Measurements from ENCODE around the gene GRIK4.
A peak's percentile ranks its signal among the peaks of the same experiment; 100 is the strongest.

GRIK4 gene

GRCh38 chr11:120801801-120802689 lies 290.5 kb downstream of the GRIK4 start:
- TF ChIP-seq, protein P1, sequence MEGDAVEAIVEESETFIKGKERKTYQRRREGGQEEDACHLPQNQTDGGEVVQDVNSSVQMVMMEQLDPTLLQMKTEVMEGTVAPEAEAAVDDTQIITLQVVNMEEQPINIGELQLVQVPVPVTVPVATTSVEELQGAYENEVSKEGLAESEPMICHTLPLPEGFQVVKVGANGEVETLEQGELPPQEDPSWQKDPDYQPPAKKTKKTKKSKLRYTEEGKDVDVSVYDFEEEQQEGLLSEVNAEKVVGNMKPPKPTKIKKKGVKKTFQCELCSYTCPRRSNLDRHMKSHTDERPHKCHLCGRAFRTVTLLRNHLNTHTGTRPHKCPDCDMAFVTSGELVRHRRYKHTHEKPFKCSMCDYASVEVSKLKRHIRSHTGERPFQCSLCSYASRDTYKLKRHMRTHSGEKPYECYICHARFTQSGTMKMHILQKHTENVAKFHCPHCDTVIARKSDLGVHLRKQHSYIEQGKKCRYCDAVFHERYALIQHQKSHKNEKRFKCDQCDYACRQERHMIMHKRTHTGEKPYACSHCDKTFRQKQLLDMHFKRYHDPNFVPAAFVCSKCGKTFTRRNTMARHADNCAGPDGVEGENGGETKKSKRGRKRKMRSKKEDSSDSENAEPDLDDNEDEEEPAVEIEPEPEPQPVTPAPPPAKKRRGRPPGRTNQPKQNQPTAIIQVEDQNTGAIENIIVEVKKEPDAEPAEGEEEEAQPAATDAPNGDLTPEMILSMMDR (IDR thresholded peaks at IDR 0.05; ENCODE audit: low read depth, low read length, missing control alignments), result peak; percentile 96
- in situ Hi-C loops (cut with HindIII; ENCODE audit: low sequenced_read_pairs), result no loop called here
- DNase-seq (ENCODE audit: low read depth), result peak; percentile 31
- H3K4me3 ChIP-seq (ENCODE audit: low read depth, low read length), result no peak overlapping the region

- no peak for DNase-seq (ENCODE audit: low read depth)
These were observed 294.5 kb downstream of the GRIK4 start for GRCh38 chr11:120805960-120806555.

DNA sequence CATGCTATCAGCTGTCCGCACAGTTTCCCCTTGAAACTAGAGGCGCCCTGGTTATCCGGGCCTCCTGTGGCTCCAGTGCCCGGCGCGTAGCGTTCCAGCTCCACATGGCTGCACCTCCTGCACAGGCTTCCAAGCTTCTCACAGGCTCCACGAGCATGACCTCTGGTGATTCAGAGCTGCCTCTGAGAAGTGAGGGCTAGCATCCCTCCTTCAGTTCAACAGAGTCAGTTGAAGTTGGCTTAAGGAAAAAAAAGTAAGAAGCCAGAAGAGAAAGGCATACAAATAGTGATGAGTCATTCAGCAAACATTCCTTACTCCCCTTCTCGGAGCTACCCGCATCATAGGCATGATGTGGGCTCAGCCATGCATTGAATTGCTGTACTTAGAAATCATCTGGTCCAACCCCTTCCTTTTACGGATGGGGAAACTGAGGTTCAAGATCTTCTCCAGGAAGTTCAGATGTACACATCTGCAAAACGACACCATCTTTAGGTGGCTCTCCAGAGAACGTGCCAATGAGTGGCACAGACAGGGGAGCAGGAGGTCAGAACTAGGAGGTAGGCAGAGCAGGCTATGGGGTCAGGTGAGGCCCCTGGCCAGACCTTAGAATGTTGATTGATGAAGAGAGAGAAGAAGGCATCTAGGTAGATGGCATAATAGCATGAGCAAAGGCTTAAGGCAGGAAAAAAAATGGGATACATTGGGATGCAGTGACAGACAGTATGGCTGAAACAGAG lies 296.0 kb downstream of the GRIK4 start:
- H3K4me3 ChIP-seq (ENCODE audit: low read depth, low read length), result no peak overlapping the region
- TF ChIP-seq, protein P1 (IDR thresholded peaks at IDR 0.05; ENCODE audit: low read depth, low read length, missing control alignments), result no peak
- in situ Hi-C loops (cut with HindIII; ENCODE audit: low sequenced_read_pairs), result no loop called here
- peak; percentile 88 for DNase-seq (ENCODE audit: low read depth)

More at GRCh38 chr11:120805960-120806555, 294.5 kb downstream of the GRIK4 start:
- H3K4me3 ChIP-seq (ENCODE audit: low read depth, low read length), result no peak overlapping the region
- TF ChIP-seq, protein P1 (IDR thresholded peaks at IDR 0.05; ENCODE audit: low read depth, low read length, missing control alignments), result no peak
- in situ Hi-C loops (cut with HindIII; ENCODE audit: low sequenced_read_pairs), result no loop called here

DNA sequence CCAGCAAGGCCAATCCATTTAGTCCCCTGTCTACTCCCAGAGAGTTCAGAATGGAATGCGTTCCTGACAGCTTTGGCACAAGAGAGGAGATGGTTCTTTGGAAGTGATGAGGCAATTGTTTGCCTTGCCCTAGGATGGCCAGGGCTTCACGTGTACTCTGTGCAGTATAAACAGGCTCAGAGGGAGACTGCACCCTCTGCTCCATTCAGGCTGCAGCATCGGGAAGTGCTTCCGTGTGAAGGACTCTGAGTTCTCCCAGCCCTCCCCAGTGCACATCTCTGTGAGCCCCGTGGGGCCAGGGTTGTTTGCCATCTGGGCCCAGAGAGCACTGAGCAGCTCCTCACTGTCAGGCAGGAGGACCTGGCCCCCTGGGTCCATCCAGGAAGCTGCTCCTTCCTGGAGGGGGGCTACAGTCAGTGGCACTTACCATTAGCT lies 297.1 kb downstream of the GRIK4 start:
- TF ChIP-seq, protein P1 (IDR thresholded peaks at IDR 0.05; ENCODE audit: low read depth, low read length, missing control alignments), result no peak
- no peak for DNase-seq (ENCODE audit: low read depth)
- in situ Hi-C loops (cut with HindIII; ENCODE audit: low sequenced_read_pairs), result no loop called here
- H3K4me3 ChIP-seq (ENCODE audit: low read depth, low read length), result no peak overlapping the region

DNA sequence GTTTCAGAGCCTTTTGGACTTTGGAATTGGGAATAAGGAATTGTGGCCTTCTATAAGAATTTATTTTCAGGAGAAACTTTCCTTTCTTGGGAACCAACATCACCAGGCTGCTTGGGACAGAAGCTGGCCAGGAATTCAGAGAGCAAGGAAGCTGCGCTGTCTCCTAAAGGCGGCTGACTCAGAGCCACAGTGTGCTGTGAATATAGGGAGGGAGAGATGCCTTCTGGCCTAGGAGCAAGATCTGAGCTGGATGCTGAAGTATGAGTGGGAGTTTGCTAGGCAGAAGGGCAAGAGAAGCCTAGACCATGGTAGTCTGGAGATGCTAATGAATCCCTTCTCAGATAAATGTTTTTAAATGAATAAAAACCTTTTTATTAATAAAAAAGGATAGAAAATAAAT lies 298.7 kb downstream of the GRIK4 start:
- TF ChIP-seq, protein P1 (IDR thresholded peaks at IDR 0.05; ENCODE audit: low read depth, low read length, missing control alignments), result no peak
- no peak overlapping the region for H3K4me3 ChIP-seq (ENCODE audit: low read depth, low read length)
- DNase-seq (ENCODE audit: low read depth), result no peak
- in situ Hi-C loops (cut with HindIII; ENCODE audit: low sequenced_read_pairs), result no loop called here

GRCh38 chr11:120811199-120811598 lies 299.7 kb downstream of the GRIK4 start:
- no peak overlapping the region for H3K4me3 ChIP-seq (ENCODE audit: low read depth, low read length)
- no peak for DNase-seq (ENCODE audit: low read depth)
- in situ Hi-C loops (cut with HindIII; ENCODE audit: low sequenced_read_pairs), result no loop called here
- TF ChIP-seq, protein P1 (IDR thresholded peaks at IDR 0.05; ENCODE audit: low read depth, low read length, missing control alignments), result no peak

All from astrocyte of the cerebellum (primary cell).